Measurements from ENCODE around the gene KIF19.

KIF19 gene

GRCh38 chr17:74316220-74316619 is 9.8 kb upstream of the KIF19 start:
- DNase-seq (ENCODE audit: low read depth): no peak
- H3K4me3 ChIP-seq (ENCODE audit: control insufficient read depth, low read depth, low read length): no peak overlapping the region
- TF ChIP-seq, protein P1, sequence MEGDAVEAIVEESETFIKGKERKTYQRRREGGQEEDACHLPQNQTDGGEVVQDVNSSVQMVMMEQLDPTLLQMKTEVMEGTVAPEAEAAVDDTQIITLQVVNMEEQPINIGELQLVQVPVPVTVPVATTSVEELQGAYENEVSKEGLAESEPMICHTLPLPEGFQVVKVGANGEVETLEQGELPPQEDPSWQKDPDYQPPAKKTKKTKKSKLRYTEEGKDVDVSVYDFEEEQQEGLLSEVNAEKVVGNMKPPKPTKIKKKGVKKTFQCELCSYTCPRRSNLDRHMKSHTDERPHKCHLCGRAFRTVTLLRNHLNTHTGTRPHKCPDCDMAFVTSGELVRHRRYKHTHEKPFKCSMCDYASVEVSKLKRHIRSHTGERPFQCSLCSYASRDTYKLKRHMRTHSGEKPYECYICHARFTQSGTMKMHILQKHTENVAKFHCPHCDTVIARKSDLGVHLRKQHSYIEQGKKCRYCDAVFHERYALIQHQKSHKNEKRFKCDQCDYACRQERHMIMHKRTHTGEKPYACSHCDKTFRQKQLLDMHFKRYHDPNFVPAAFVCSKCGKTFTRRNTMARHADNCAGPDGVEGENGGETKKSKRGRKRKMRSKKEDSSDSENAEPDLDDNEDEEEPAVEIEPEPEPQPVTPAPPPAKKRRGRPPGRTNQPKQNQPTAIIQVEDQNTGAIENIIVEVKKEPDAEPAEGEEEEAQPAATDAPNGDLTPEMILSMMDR (IDR thresholded peaks at IDR 0.05; ENCODE audit: control insufficient read depth, insufficient read depth, low read depth, low read length, missing control alignments): no peak

DNA sequence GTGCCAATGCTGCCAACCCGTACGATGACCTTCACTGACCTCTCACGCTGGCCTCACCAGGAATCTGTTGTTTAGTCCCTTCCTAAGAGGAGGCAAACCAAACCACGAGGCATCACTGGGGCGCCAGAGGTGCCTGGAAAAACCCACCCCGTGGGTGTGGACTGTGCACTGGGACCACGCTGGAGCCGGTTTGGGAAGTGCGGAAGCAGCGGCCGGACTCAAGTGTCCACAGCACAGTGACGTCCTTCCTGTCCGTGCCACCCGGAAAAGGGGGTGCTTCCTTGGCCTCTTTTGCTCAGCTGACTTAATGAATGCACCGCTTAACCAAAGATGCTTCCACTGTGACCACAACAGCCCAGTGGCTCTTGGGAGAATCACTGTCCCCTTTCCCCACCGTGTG is 9.0 kb upstream of the KIF19 start:
- H3K4me3 ChIP-seq (ENCODE audit: control insufficient read depth, low read depth, low read length): no peak overlapping the region
- TF ChIP-seq, protein P1 (IDR thresholded peaks at IDR 0.05; ENCODE audit: control insufficient read depth, insufficient read depth, low read depth, low read length, missing control alignments): no peak
- DNase-seq (ENCODE audit: low read depth): no peak

- TF ChIP-seq, protein P1 (IDR thresholded peaks at IDR 0.05; ENCODE audit: control insufficient read depth, insufficient read depth, low read depth, low read length, missing control alignments): no peak
- no peak for DNase-seq (ENCODE audit: low read depth)
- H3K4me3 ChIP-seq (ENCODE audit: control insufficient read depth, low read depth, low read length): no peak overlapping the region
These were observed 7.6 kb upstream of the KIF19 start for GRCh38 chr17:74318391-74318790.

- H3K4me3 ChIP-seq (ENCODE audit: control insufficient read depth, low read depth, low read length): no peak overlapping the region
- DNase-seq (ENCODE audit: low read depth): no peak
- TF ChIP-seq, protein P1 (IDR thresholded peaks at IDR 0.05; ENCODE audit: control insufficient read depth, insufficient read depth, low read depth, low read length, missing control alignments): no peak
These were observed 1.5 kb upstream of the KIF19 start for GRCh38 chr17:74324521-74324920.

GRCh38 chr17:74325376-74325742 is 667 bp upstream of the KIF19 start:
- TF ChIP-seq, protein P1 (IDR thresholded peaks at IDR 0.05; ENCODE audit: control insufficient read depth, insufficient read depth, low read depth, low read length, missing control alignments): no peak
- DNase-seq (ENCODE audit: low read depth): no peak
- no peak overlapping the region for H3K4me3 ChIP-seq (ENCODE audit: control insufficient read depth, low read depth, low read length)

- no peak overlapping the region for H3K4me3 ChIP-seq (ENCODE audit: control insufficient read depth, low read depth, low read length)
- TF ChIP-seq, protein P1 (IDR thresholded peaks at IDR 0.05; ENCODE audit: control insufficient read depth, insufficient read depth, low read depth, low read length, missing control alignments): no peak
- no peak for DNase-seq (ENCODE audit: low read depth)
These were observed 480 bp downstream of the KIF19 start for GRCh38 chr17:74326506-74326905.

- no peak for DNase-seq (ENCODE audit: low read depth)
- TF ChIP-seq, protein P1 (IDR thresholded peaks at IDR 0.05; ENCODE audit: control insufficient read depth, insufficient read depth, low read depth, low read length, missing control alignments): no peak
These were observed 2.5 kb downstream of the KIF19 start for GRCh38 chr17:74328487-74328886.

More at GRCh38 chr17:74328487-74328886, 2.5 kb downstream of the KIF19 start:
- no peak overlapping the region for H3K4me3 ChIP-seq (ENCODE audit: control insufficient read depth, low read depth, low read length)
